Measurements from ENCODE around the gene CFAP58. TPM values are rescaled to one million over a fixed set of nuclear protein-coding genes. Genes with fewer than 3 reads are reported as not detected.

The CFAP58 gene
- total and polyA plus RNA-seq, 3 experiments from 2014 or later, result 0.07 TPM; not detected in 2

DNA sequence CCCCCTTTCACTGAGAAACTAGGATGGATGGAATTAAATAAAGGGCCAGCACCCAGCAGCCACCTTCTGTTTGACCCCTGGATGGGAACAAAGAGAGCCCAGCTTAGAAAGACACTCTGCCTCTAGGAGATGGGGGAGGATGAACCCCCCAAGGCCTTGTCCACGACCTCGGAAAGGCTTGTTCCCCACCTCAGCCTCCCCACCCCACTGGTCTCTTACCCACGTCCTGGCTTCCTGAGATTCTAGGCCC is 25.1 kb upstream of the CFAP58 start:
- DNase-seq, result no peak
- Mint-ChIP-seq H3K27ac (peak overlapping the region; percentile 89 to 100 (median 97)), H3K36me3 (peaks cover 0 to 29% (median 10%) of the 10 kb centered on the region in 3 donors), H3K9me3 (no peaks in the 10 kb centered on the region), H3K4me1 (peaks cover 91 to 100% (median 99%) of the 10 kb centered on the region in 3 donors), H3K4me3 (peak overlapping the region; percentile 72 to 92 (median 79)), H3K27me3 (peaks cover 0 to 11% of the 10 kb centered on the region in 2 donors)
- Histone ChIP-seq H3K27ac (ENCODE audit: low read depth, low read length) (peak overlapping the region; percentile 68), H3K9me3 (ENCODE audit: low read length) (no peaks in the 10 kb centered on the region), H3K36me3 (ENCODE audit: insufficient read depth, low read length) (peaks cover 7% of the 10 kb centered on the region), H3K4me1 (ENCODE audit: insufficient read depth, low read length) (peaks cover 100% of the 10 kb centered on the region), H3K4me3 (ENCODE audit: low read length) (peak overlapping the region; percentile 49), H3K27me3 (ENCODE audit: insufficient read depth, low read length, poor library complexity, severe bottlenecking) (no peaks in the 10 kb centered on the region)
- ChIA-PET CTCF (interaction anchor here (1.1 to 3.8 kb wide), 5 partner anchors 10 to 54 kb away, joined by 3 to 24 read pairs (median 6); partner anchors contain the start of gene ITPRIP), POLR2A (interaction anchor here (0.6 to 2.2 kb wide), 3 partner anchors 10 to 208 kb away, joined by 3 to 11 read pairs (median 6); partner anchors contain the start of gene ITPRIP)

DNA sequence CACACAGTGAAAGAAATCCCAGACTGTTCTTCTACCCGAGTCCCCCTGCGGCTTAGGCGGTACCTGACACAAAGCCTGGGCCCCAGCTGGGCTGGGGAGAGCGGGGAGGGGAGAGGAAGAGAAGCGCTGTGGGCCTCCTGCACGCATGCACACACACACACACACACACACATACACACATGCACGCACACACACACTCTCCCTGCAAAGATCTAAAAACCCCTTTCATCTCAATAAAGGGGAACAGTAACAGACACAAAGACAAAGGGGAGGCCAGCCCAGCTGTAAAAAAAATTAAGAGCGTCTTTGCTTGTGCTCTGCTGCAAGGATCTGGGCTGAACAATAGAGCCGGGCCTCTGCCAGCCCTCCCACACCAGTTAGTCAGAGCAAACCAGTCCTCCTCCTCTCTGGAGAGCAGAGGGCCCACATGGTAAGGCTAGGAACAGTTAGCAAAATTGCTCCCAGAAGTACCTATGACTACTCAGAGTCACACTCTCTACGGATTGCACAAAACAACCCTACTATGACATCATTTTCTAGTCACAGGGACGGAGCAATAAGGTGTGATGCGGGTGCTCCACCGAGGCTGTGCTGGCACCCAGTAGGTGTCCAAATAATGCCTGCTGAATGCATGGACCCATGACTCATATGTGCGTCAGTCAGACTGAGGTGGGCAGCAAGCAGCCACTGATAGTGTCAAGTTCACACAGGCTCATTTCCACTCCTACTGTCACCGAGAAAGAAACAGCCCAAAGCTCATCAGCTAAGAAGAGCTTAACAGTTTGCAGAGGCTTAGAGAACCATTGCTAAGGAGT is 24.5 kb upstream of the CFAP58 start:
- POLR2A ChIA-PET, result interaction anchor here (0.6 to 2.2 kb wide), 3 partner anchors 9 to 208 kb away, joined by 3 to 11 read pairs (median 6); partner anchors contain the start of gene ITPRIP
- peaks cover 90 to 100% (median 99%) of the 10 kb centered on the region in 3 donors for H3K4me1 Mint-ChIP-seq
- Histone ChIP-seq H3K27me3 (ENCODE audit: insufficient read depth, low read length, poor library complexity, severe bottlenecking) (no peaks in the 10 kb centered on the region), H3K27ac (ENCODE audit: low read depth, low read length) (peak overlapping the region; percentile 68), H3K9me3 (ENCODE audit: low read length) (no peaks in the 10 kb centered on the region), H3K4me1 (ENCODE audit: insufficient read depth, low read length) (peaks cover 100% of the 10 kb centered on the region), H3K4me3 (ENCODE audit: low read length) (peak overlapping the region; percentile 49), H3K36me3 (ENCODE audit: insufficient read depth, low read length) (peaks cover 7% of the 10 kb centered on the region)
- CTCF ChIA-PET, result interaction anchor here (1.1 to 3.8 kb wide), 6 partner anchors 9 to 54 kb away, joined by 3 to 24 read pairs (median 7); partner anchors contain the start of genes CFAP58 and ITPRIP
- H3K9me3 Mint-ChIP-seq, result no peaks in the 10 kb centered on the region
- peak; percentile 67 to 90 (median 78) for DNase-seq
- H3K27me3 Mint-ChIP-seq, result peaks cover 0 to 11% of the 10 kb centered on the region in 2 donors
- peaks cover 0 to 29% (median 10%) of the 10 kb centered on the region in 3 donors for H3K36me3 Mint-ChIP-seq
- H3K4me3 Mint-ChIP-seq, result peak overlapping the region; percentile 72 to 92 (median 79)
- peak overlapping the region; percentile 89 to 100 (median 97) for H3K27ac Mint-ChIP-seq

- Histone ChIP-seq H3K4me3 (ENCODE audit: low read length) (peak overlapping the region; percentile 49), H3K4me1 (ENCODE audit: insufficient read depth, low read length) (peaks cover 100% of the 10 kb centered on the region), H3K27ac (ENCODE audit: low read depth, low read length) (peak overlapping the region; percentile 68), H3K36me3 (ENCODE audit: insufficient read depth, low read length) (peaks cover 7% of the 10 kb centered on the region), H3K27me3 (ENCODE audit: insufficient read depth, low read length, poor library complexity, severe bottlenecking) (no peaks in the 10 kb centered on the region), H3K9me3 (ENCODE audit: low read length) (no peaks in the 10 kb centered on the region)
- Mint-ChIP-seq H3K9me3 (no peaks in the 10 kb centered on the region), H3K27me3 (peaks cover 0 to 11% of the 10 kb centered on the region in 2 donors), H3K36me3 (peaks cover 0 to 28% (median 10%) of the 10 kb centered on the region in 3 donors), H3K27ac (peak overlapping the region; percentile 89 to 100 (median 97)), H3K4me3 (peak overlapping the region in 6 of 7 donors; percentile 72 to 92 (median 78)), H3K4me1 (peaks cover 90 to 100% (median 99%) of the 10 kb centered on the region in 3 donors)
- no peak for DNase-seq
- ChIA-PET POLR2A (interaction anchor here (2.2 kb wide), 1 partner anchor 9 kb away, joined by 11 read pairs; the partner anchor contains the start of gene ITPRIP), CTCF (interaction anchor here (1.7 to 3.8 kb wide), 5 partner anchors 8 to 55 kb away, joined by 6 to 24 read pairs (median 8); partner anchors contain the start of genes CFAP58 and ITPRIP)
Observed at GRCh38 chr10:104329735-104330134, 23.9 kb upstream of the CFAP58 start.

DNA sequence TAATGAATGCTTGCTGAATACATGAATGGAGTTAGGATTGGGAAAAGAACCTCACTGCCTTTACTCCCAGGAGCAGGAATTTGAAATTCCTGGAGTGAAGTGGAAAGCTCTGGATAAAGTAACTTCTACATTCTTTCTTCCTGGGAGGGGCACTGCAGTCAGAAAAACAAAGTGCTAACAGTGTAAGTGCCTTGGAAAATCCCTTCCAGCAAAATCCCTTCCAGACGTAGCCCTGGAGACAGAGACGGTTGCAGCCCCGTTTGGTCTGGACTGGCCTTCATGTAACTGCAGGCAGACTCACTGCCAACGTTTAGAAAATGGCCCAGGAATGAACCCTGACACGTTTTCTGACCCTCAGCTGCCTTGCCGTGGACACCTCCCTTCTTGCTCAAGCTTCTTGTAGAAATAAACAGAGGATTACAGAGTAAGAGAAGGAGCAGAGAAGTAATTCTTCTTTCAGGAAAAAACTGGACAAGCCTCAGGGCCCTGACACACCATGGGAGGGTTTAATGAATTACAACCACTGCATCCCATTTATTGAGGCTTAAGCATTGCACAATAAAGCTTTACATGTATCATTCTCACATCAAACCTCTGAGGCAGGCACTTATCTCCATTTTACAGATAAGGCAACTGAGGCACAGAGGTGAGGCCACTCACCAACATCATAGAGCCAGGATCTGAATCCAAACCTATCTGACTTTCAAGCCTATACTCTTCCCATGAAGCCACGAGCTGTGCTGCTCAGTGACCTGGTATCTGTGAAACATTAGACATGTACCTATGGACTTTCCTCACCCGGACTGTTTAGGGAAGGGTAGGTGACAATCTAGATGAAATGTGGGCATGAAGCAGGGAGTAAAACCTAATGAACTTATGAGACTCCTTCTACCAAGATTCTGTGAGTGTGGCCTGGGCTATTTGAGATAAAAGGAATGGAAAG is 23.2 kb upstream of the CFAP58 start:
- H3K36me3 Mint-ChIP-seq, result peaks cover 0 to 30% (median 9%) of the 10 kb centered on the region in 3 donors
- Histone ChIP-seq H3K27ac (ENCODE audit: low read depth, low read length) (peak overlapping the region; percentile 68), H3K4me1 (ENCODE audit: insufficient read depth, low read length) (peaks cover 100% of the 10 kb centered on the region), H3K36me3 (ENCODE audit: insufficient read depth, low read length) (peaks cover 7% of the 10 kb centered on the region), H3K27me3 (ENCODE audit: insufficient read depth, low read length, poor library complexity, severe bottlenecking) (no peaks in the 10 kb centered on the region), H3K9me3 (ENCODE audit: low read length) (no peaks in the 10 kb centered on the region), H3K4me3 (ENCODE audit: low read length) (peak overlapping the region; percentile 49)
- H3K9me3 Mint-ChIP-seq, result no peaks in the 10 kb centered on the region
- DNase-seq, result no peak
- ChIA-PET CTCF (interaction anchor here (1.7 to 3.8 kb wide), 4 partner anchors 23 to 56 kb away, joined by 6 to 24 read pairs (median 9); partner anchors contain the start of gene CFAP58), POLR2A (interaction anchor here (0.5 to 2.2 kb wide), 2 partner anchors 8 to 9 kb away, joined by 5 to 11 read pairs; partner anchors contain the start of gene ITPRIP)
- H3K4me3 Mint-ChIP-seq, result peak overlapping the region in 5 of 7 donors; percentile 5 to 86 (median 28)
- H3K4me1 Mint-ChIP-seq, result peaks cover 91 to 100% (median 99%) of the 10 kb centered on the region in 3 donors
- peak overlapping the region; percentile 89 to 100 (median 97) for H3K27ac Mint-ChIP-seq
- H3K27me3 Mint-ChIP-seq, result peaks cover 0 to 11% of the 10 kb centered on the region in 2 donors

DNA sequence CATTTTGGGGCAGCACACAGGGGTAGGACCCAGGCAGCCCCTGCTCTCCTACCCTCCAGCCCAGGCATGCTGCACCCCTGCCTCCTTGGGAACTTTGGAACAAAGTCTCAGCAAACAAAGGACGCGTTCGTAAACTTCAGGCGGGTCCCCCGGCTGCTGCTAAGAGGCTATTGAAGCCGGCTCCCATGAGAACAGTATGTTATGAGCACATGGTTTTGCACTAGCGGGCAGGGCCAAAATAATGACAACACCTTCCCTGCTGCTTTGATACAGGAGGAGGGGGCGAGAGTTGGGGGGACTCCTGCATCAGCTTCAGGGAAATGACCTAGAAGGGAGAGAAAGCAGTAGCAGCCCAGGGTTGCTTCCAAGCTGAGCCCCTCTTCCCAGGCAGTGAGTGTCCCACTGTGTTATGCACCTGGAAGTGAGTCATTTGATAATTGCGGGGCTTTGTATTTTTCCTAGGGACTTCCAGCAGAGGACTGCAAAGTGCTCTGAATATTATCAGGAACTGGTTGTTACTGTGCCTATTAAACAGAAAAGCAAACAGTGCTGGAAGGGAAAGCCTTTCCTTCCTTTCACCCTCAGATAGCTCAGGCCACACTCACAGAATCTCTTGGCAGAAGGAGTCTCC is 22.3 kb upstream of the CFAP58 start:
- no peak for DNase-seq
- H3K4me1 Mint-ChIP-seq, result peaks cover 90 to 100% (median 99%) of the 10 kb centered on the region in 3 donors
- Histone ChIP-seq H3K27me3 (ENCODE audit: insufficient read depth, low read length, poor library complexity, severe bottlenecking) (no peaks in the 10 kb centered on the region), H3K4me1 (ENCODE audit: insufficient read depth, low read length) (peaks cover 99% of the 10 kb centered on the region), H3K4me3 (ENCODE audit: low read length) (no peak overlapping the region), H3K36me3 (ENCODE audit: insufficient read depth, low read length) (peaks cover 7% of the 10 kb centered on the region), H3K9me3 (ENCODE audit: low read length) (no peaks in the 10 kb centered on the region), H3K27ac (ENCODE audit: low read depth, low read length) (no peak overlapping the region)
- no peak overlapping the region for H3K4me3 Mint-ChIP-seq
- H3K27ac Mint-ChIP-seq, result peak overlapping the region; percentile 85 to 100 (median 97)
- peaks cover 0 to 11% of the 10 kb centered on the region in 2 donors for H3K27me3 Mint-ChIP-seq
- CTCF ChIA-PET, result interaction anchor here (0.7 to 3.8 kb wide), 3 partner anchors 22 to 25 kb away, joined by 3 to 24 read pairs (median 8); partner anchors contain the start of gene CFAP58
- H3K9me3 Mint-ChIP-seq, result no peaks in the 10 kb centered on the region
- H3K36me3 Mint-ChIP-seq, result peaks cover 0 to 27% (median 9%) of the 10 kb centered on the region in 3 donors
- POLR2A ChIA-PET, result no interaction called here

DNA sequence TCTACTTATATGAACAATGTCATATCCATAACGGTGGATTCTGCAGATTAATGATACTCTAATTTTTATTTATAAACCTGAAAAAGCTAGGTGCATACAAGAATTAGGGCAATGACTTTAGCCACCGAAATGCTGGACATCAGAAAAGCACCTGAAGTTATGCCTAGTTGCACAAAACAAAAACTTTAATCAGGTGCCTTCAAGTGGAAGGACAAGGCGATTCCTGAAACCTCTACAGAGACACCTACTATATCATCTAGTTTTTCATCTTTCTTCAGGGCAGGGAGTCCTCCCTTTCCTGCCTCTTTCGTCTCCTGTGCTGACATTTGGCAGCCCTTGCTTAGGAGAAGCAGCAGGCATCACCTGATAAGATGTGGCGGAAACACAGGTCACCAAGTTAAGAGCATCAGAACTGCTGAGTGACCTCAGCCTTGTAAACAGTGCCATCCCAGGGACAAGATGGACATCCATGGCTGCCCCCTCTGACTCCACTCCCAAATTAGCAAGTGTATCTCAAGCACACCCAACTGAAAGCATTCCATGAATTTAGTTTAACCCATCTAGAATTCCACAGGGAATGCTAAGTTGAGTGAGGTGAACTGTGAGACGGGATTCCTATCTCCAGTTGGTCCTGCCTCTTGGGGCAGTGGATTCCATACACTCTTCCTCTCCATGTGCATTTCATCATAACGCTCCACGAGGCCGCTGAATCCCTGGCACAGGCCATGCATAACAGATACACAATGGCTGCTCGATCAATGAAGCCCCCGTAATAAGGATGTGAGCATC is 21.2 kb upstream of the CFAP58 start:
- H3K27me3 Mint-ChIP-seq, result peaks cover 0 to 11% of the 10 kb centered on the region in 2 donors
- no peaks in the 10 kb centered on the region for H3K9me3 ChIP-seq (ENCODE audit: low read length)
- H3K36me3 ChIP-seq (ENCODE audit: insufficient read depth, low read length), result peaks cover 7% of the 10 kb centered on the region
- no peak for DNase-seq
- H3K36me3 Mint-ChIP-seq, result peaks cover 0 to 33% (median 8%) of the 10 kb centered on the region in 3 donors
- H3K4me1 Mint-ChIP-seq, result peaks cover 85 to 98% (median 98%) of the 10 kb centered on the region in 3 donors
- peak overlapping the region; percentile 89 to 100 (median 98) for H3K27ac Mint-ChIP-seq
- H3K4me3 Mint-ChIP-seq, result peak overlapping the region; percentile 6 to 81 (median 67)
- POLR2A ChIA-PET, result no interaction called here
- H3K27me3 ChIP-seq (ENCODE audit: insufficient read depth, low read length, poor library complexity, severe bottlenecking), result no peaks in the 10 kb centered on the region
- CTCF ChIA-PET, result interaction anchor here (0.7 to 3.8 kb wide), 2 partner anchors 21 to 27 kb away, joined by 3 to 24 read pairs; partner anchors contain the start of gene CFAP58
- H3K4me1 ChIP-seq (ENCODE audit: insufficient read depth, low read length), result peaks cover 96% of the 10 kb centered on the region
- no peaks in the 10 kb centered on the region for H3K9me3 Mint-ChIP-seq
- H3K27ac ChIP-seq (ENCODE audit: low read depth, low read length), result peak overlapping the region; percentile 75
- H3K4me3 ChIP-seq (ENCODE audit: low read length), result no peak overlapping the region
